Gastroesophageal sphincter (tissue), 3 donors: ENCODE results near the gene LSAMP.

ENCODE experiments used
- CTCF ChIP-seq, 4 experiments: fragments of 200-600 bp in 2 of 4; fragments of 450-650 bp in 2 of 4; sonication (generic) in 1 of 4; IDR thresholded peaks; one replicate each; pipeline ENCODE4 v1.5.1; 2017 to 2019; ENCODE audit warnings: antibody characterized with exemption in 4 of 4, mild to moderate bottlenecking in 2 of 4, moderate library complexity in 2 of 4
- POLR2A ChIP-seq, 2 donors: fragments of 450-650 bp; IDR thresholded peaks; one replicate each; pipeline ENCODE4 v1.6.1; 2017; ENCODE audit warnings: antibody characterized with exemption in 2 of 2, mild to moderate bottlenecking in 2 of 2, moderate library complexity in 1 of 2

- TF ChIP-seq POLR2A (IDR thresholded peaks at IDR 0.05) (no peak), CTCF (IDR thresholded peaks at IDR 0.05) (peak; percentile 81 to 90 (median 85))
Measured at GRCh38 chr3:115814778-115815380, 630.4 kb downstream of the LSAMP start.
